NCI-H345 (cell line): ENCODE data around the gene PTN.
"Not testable (repeated sequence)": the region's sequence is repeated elsewhere in the genome, so short reads cannot be mapped to it uniquely, and the experiment has no call there.

Source experiments
- DNase-seq: peaks from one replicate; lab custom pipeline; 2025; lab: John Stamatoyannopoulos, UW

PTN gene

DNA sequence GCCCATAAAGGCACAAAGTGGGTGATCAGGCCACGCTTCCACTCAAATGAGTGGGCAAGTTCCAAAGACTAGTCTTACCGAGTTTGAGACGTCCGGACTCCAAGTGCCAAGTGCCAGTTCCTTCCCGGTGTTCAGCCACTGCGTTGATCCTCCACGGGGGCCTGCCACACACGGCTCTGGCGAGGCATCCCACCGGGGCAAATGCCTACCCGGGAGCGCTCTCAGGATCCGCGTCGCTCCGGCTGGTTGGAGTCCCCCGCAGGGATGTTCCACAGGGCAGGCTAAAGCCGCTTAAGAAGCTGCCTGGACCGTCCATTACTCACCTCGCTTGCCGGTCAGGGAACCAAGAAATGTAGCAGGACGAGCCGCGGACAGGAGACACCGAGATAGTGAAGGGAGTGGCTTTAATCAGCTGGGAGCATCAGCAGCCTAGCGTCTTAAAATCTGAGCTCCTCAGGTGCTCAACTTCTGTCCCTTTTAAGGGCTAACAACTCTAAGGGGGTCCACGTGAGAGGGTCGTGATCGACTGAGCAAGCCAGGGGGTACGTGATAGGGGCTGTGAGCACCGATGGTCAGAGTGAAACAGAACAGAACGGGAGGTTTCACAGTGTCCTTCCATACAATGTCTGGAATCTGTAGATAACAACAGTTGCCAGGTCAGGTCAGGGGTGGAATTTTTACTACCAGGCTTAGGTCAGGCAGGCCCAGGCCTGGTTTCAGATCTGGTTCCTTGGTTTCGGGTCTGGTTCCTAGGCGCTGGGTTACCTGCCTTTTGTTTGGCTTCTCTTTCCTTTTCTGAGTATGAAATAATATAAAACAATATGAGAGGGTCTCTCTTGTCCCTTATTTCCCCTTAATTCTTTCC lies 75.3 kb downstream of the PTN start:
- not testable (repeated sequence) for DNase-seq

DNA sequence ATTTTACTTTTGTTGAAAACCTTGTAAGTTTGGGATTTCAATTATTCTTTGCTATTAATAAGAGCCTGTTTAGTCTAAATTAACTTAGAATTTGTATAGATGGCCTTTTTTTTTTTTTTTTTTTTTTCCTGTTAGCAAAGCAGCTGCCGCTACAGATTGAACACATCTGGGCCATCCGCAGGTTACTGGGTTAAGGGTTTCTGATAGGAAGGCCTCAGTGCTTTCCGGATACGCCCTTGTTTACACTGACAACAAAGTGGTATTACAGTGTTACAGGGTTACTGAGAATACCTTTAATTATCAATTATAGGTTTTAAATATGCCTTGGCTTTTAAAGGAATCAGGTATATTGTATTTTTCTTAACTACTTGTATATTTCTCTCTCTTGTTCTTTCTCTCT lies 76.8 kb downstream of the PTN start:
- DNase-seq, result no peak

DNA sequence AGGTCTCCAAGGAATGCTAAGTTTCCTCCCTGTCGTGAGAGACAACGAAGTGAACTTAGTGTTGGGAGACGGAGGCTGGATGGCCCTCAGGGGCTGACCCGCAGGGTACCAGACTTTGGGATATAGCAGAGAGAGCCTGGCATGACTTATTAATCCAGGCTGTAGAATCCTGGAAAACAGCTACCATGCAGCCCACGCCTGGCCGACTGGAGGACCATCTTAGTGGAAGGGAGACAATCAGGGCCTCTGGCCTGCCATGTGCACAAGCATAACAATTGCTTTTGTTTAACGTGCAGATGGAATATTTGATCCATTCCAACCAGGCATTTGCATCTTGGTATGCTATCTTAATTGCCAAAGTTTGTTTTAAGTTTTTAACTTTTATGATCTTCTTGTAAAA lies 78.1 kb downstream of the PTN start:
- not testable (repeated sequence) for DNase-seq

DNA sequence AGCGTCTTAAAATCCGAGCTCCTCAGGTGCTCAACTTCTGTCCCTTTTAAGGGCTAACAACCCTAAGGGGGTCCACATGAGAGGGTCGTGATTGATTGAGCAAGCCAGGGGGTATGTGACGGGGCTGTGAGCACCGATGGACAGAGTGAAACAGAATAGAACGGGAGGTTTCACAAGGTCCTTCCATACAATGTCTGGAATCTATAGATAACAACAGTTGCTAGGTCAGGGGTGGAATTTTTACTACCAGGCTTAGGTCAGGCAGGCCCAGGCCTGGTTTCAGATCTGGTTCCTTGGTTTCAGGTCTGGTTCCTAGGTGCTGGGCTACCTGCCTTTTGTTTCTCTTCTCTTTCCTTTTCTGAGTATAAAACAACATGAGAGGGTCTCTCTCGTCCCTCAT lies 80.9 kb downstream of the PTN start:
- DNase-seq, result no peak

DNA sequence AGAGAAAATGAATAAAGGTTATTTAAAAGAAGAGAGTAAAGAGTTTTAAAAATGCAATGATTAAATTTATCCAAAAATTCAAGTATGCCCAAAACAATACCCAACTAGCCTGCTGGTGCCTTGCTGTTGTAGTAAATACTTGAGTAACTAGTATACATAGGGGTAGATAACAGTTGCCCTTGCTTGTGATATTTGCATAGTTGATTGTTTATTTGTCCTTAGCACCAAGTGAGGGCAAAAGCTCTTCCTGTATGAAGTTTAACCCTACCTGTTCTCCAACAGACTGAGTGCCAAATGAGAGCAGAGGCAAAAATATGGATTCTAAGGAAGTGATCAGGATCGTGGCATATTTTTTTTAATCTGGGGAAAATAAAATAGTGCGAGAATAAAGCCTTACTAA lies 85.0 kb downstream of the PTN start:
- no peak for DNase-seq

DNA sequence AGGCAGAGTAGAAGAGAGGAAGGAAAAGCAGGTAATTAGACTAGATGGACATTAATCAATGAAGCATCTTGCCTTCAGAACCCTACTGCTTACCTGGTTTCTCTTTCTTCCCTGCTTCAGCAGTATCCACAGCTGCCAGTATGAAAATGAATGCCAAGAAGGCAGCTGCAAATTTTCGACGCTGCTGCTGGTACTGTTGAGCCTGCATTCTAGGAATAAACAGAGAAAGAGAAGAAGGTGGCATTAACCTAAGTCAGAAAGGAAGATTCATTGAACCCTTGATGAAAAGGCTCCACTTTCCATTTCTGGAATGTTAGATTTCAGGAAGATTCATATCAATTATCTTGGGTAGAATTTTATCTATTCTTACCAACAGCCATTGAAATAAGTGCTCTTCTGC lies 88.8 kb downstream of the PTN start:
- DNase-seq, result no peak

DNA sequence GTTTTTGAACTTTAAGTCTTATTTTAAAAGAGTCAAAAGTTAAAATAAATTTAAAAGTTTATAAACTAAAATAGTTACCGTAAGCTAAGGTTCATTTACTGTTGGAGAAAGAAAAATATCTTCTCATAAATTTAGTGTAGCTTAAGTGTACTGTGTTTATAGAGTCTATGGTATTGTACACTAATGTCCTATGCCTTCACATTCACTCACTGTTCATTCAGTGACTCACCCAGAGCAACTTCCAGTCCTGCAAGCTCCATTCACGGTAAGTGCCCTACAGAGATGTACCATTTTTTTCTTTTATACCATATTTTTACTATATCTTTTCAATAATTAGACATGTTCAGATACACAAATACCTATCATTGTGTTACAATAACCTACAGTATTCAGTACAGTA lies 97.6 kb downstream of the PTN start:
- DNase-seq, result no peak

DNA sequence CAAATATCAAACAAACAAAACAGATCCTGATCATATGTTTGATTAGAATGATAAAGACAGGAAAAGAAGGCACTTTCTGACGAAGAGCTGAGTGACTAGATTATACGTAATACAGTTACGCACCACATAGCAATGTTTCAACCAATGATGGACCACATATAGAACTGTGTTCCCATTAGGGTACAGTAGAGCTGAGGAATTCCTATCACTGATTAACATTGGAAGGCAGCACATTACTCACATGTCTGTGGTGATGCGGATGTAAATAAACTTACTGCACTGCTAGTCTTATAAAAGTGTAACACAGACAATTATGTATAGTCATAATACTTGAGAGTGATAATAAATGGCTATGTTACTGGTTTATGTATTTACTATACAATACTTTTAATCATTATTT lies 98.3 kb downstream of the PTN start:
- no peak for DNase-seq

DNA sequence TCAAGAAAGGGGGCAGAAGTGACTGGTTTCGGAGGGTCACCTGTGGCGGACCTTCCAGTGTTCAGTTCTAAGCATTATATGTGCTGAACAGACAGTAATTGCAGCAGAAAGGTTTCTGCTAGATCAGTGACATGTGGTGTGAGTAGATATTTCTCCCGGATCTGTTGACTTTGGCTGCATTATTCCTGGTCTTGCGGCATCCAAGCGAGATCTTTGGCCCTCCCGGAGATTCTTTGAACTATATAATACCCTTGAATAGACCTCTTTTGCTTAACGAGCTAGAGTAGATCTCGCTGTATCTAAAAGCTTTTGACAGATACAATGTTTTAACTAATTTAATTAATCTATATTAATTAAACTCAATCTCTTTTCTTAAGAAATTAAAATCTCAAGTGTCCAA lies 99.8 kb downstream of the PTN start:
- no peak for DNase-seq

DNA sequence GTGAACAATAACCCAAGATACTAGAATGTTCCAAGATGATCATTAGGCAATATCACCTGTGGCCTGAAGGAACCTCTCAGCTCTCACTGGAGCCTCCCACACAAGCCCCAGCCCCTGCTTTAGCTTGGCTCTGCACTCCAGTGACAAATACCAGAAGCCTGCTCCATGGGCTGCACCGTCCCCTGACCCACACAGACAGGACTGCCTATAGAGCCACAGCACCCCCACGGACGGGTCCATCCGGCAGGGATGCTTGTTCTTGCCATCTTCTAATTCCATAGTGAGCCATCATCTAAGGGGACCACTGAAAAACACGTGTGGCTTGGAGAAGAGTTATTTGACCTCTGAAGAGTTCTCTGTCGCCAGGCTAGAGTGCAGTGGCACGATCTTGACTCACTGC lies 100.9 kb downstream of the PTN start:
- DNase-seq, result no peak

DNA sequence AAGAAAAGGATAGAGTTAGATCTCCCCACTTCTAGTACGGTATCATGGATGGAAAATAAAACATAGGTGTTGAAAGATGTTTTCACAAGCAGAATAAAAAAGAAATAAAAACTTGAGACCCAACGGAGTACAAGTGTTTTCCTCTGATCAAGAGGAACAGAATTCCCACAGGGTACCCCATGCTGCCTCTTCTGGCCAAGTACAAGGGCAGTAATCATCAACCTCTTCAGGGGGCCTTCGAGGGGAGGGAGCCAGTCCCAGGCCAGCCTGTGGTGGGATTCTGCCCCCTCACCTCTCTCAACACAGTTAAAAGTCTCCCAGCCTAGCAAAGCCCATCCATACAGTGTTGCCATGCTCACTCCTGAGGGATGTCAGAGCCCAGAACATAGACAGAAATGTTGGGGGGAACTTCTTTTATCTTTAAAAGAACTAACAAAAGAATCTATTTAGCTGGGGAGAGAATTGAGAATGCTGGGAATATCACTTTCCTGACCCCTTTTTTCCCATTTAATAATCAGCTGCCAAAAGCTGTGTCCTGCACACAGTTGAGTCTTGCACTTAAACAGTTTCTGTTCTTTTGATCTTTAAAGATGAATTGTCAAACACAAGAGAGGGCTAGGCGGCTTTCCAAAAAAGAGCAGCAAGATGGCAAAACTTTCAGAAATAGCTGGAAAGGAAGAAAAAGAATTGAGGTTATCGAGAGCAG lies 101.7 kb downstream of the PTN start:
- DNase-seq, result no peak

DNA sequence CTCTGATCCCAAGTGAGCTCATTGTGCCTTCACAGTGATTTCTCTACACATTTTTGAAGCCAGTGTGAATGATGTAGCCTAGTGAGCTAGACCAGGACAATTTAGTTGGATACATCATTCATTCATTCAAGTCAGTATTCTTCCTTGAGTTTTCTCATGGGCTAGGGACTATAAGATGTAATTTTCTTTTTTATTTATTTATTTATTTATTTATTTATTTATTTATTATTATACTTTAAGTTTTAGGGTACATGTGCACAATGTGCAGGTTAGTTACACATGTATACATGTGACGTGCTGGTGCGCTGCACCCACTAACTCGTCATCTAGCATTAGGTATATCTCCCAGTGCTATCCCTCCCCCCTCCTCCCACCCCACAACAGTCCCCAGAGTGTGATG lies 104.3 kb downstream of the PTN start:
- DNase-seq, result not testable (repeated sequence)

DNA sequence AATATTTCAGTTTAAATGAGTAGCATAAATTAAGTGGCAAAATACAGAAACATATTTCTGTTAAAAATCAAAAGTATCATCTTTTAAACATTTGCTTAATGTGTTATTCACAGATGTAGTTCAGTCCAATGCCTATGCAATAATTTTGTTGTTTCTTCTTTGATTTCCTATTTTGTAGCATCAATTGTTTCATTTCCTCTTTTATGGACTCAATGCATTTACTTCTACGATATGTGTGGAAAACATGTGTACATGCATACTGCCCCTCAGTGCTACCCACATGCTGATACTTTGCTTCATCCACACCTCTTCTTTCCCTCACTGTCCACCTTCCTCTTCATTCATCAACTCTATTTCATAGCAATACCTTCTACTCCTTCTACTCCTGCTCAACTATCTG lies 108.1 kb downstream of the PTN start:
- DNase-seq, result no peak

DNA sequence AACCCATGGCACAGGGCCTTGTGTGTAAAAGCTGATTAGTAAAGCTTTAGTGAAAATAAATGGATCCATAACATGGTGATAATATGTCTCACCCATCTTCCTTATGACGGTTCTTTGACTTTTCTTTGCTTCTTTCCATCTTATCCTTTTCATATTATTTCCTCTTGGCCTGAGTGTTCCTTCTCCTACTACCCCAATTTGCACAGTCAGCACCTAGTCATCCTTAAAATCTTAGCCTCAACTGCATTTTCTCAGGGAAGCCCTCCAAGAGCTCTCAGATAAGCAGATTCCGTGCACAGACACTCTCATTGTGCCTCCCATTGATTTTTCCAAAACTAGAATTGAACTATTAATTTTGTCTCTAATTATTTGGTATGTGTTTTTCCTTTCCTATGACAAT lies 112.4 kb downstream of the PTN start:
- no peak for DNase-seq

DNA sequence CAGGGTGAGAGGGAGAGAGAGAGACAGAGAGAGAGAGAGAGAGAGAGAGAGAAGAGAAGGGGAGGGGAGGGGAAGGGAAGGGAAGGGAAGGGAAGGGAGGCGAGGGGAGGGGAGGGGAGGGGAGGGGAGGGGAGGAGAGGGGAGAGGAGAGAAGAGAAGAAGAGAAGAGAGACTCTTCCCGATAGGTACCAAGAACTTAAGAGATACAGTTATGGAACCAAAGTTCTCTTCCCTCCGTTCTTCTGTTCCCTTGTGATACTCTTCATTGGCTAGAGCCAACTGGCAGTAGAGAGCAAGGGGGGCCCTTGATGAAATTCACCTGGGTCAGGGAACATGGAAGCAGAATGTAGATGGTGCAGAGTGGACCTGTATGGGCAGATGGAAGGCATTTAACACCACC lies 122.1 kb downstream of the PTN start:
- DNase-seq, result no peak

DNA sequence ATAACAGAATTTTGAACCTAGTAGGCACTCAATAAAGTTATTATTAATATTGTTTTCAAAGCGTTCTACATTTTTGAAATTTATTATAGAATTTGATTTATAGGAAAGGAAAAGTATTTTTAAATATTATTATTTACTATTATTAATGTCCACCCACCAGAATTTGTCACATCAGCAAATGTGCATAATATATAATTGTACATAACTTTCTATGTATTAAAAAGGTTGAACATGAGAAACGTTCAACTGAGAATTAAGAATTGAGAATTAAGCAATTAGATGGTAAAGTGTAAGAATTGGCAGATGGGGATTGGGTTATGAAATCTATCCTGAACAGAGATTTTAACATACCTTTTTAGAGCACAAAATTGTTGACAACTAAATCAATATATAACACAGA lies 129.8 kb downstream of the PTN start:
- DNase-seq, result no peak

DNA sequence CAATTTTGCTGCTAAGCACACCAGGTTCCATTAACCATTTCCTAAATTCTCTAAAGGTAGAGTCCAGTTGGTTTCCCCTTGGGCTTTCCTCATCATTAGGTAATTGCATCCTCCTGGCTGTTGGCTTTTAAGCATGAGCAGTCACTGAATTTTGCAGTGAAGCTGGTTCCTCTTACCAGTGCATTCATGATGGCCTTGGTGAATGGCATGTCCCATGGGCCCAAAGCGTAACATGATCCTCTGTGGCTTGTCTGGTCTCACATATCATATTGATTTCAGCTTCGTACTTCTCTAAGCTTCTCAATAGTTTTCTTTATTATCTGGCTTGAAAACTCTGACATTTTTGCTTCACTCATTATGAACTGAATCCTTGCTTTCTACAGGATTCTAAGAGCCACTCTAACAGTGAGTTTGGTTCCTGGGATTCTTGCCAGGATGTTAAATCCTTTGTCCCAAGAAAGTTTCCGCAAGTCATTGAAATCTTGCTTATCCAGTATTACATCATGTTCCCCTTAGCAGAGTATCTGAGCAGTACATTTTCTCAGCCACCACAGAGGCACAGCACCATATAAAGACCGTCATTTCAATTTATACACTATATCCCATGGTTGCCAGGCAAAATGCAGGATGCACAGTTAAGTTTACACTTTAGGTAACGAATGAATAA lies 134.2 kb downstream of the PTN start:
- DNase-seq, result peak; percentile 4

DNA sequence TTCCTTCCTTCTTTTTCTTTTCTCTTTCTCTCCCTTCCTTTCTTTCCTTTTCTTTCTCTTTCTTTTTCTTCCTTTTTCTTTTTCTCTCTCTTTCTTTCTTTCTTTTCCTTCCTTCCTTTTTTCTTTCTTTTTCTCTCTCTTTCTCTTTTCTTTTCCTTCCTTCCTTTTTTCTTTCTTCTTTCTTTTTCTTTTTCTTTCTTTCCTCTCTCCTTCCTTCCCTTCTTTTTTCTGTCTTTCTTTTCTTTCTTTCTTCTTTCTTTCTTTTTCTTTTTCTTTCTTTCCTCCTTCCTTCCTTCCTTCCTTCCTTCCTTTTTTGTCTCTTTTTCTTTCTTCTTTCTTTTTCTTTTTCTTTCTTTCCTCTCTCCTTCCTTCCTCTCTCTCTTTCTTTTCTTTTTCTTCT lies 136.8 kb downstream of the PTN start:
- DNase-seq, result no peak

DNA sequence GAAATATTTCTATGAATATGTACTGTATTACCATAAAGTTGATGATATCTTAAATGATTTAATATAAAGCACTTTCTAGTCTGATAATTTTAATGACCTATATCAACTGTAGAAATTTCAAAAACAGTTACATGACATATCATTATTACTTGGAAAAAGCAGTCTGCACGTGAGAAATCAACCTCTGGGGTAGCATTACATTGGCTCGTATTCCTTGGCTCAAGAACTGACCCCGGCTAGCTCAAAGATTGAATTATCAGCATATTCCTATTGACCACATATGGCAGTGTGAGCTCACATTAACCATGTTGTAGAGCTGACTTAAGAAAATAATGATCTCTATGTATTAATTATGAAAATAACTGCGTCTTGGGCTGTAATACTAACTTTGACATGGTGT lies 139.3 kb downstream of the PTN start:
- no peak for DNase-seq

DNA sequence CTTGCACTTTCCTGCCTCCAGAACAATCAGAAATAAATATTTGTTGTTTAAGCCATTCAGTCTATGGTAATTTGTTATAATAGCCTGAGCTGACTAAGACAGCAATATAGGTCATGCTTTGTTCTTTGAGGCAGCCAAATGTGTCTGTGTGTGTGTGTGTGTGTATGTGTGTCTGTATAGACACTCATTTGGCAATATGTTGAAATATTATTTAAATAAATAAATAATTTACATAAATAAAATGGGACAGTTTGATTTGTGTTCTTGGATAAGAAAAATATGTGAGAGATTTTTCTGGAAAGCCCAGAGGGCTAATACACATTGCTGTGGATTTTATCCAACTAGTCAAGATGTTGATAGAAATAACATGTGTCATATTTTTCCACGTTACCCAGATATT lies 140.2 kb downstream of the PTN start:
- no peak for DNase-seq

DNA sequence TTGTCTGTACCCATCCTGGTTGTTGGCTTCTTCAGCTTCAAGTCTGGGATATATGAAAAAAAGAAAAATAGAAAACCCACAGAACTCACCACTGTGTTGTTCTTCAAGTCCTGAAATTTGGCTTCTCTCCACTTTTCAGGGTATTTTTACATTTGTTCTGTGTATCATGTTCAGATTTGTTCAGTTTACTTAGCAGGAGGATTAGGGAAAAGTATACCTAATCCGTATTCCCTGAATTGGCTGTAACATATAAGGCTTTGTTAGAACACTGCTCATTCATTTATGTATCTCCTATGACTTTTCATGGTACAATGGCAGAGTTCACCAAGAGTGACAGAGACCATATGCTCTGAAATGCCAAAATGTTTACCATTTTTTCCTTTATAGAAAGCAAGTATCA lies 146.9 kb downstream of the PTN start:
- DNase-seq, result no peak

DNA sequence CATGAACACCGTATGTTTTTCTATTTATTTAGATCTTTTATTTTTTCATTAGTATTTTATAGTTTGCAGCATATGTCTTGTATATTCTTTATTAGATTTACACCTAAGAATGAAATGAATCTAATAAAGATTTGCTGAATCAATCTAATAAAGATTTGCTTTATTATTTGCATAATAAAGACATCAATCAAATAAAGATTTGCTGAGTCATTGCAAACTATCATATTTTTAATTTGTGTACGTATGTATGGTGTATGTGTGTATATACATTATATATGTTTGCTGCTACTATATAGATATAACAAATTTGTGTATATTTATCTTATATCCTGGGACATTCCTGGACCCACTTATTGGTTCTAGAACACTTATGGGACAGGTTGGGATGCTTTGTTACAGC lies 147.5 kb downstream of the PTN start:
- no peak for DNase-seq

DNA sequence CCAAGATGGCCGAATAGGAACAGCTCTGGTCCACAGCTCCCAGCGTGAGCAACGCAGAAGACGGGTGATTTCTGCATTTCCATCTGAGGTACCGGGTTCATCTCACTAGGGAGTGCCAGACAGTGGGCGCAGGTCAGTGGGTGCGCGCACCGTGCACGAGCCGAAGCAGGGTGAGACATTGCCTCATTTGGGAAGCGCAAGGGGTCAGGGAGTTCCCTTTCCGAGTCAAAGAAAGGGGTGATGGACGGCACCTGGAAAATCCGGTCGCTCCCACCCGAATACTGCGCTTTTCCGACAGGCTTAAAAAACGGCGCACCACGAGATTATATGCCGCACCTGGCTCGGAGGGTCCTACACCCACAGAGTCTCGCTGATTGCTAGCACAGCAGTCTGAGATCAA lies 161.9 kb downstream of the PTN start:
- DNase-seq, result not testable (repeated sequence)
